Sigmoid colon (tissue), 7 donors: ENCODE results near the gene SGK2. TPM values are rescaled to one million over a fixed set of nuclear protein-coding genes. Genes with fewer than 3 reads are reported as not detected.
A peak's percentile ranks its signal among the peaks of the same experiment; 100 is the strongest.

ENCODE experiments used
- DNase-seq: peaks from one replicate; pipeline ENCODE4 v3.0.0-alpha.2; 2019
- H3K27ac ChIP-seq, 4 donors: fragments of 200-600 bp; sonication (generic); one replicate each; pipeline ENCODE4 v1.5.1; 2016 to 2019; ENCODE audit warnings: mild to moderate bottlenecking in 1 of 4
- H3K27me3 ChIP-seq, 3 donors: fragments of 200-600 bp; sonication (generic); one replicate each; pipeline ENCODE4 v1.5.1; 2019; ENCODE audit warnings: mild to moderate bottlenecking in 1 of 3
- H3K36me3 ChIP-seq, 4 donors: fragments of 200-600 bp; sonication (generic); one replicate each; pipeline ENCODE4 v1.5.1; 2016 to 2019
- H3K4me1 ChIP-seq, 4 donors: fragments of 200-600 bp; sonication (generic); one replicate each; pipeline ENCODE4 v1.5.1; 2017 to 2019
- H3K4me3 ChIP-seq, 4 donors: fragments of 200-600 bp; sonication (generic); one replicate each; pipeline ENCODE4 v1.5.1; 2017 to 2019; ENCODE audit warnings: mild to moderate bottlenecking in 2 of 4, moderate library complexity in 1 of 4
- H3K9me3 ChIP-seq, 4 donors: fragments of 200-600 bp in 3 of 4; sonication (generic) in 3 of 4; one replicate each; pipeline versions ENCODE4 v1.5.1 to v1.6.1; 2013 to 2019
- EP300 ChIP-seq, 4 donors: sonication (generic); formaldehyde crosslinking; IDR thresholded peaks; one replicate each; pipeline ENCODE4 v1.6.1; 2017; ENCODE audit warnings: antibody characterized with exemption in 4 of 4
- POLR2A ChIP-seq, 2 donors: fragments of 450-650 bp; IDR thresholded peaks; one replicate each; pipeline ENCODE4 v1.6.1; 2016; ENCODE audit warnings: antibody characterized with exemption in 2 of 2, mild to moderate bottlenecking in 2 of 2, moderate library complexity in 2 of 2
- POLR2AphosphoS5 ChIP-seq, 4 donors: sonication (generic); formaldehyde crosslinking; IDR thresholded peaks; one replicate each; pipeline ENCODE4 v1.6.1; 2017; ENCODE audit warnings: antibody characterized with exemption in 4 of 4
- WGBS, 2 donors: extraction: QIAGEN DNeasy Blood & Tissue Kit; methylation state at CpG; one replicate each; pipeline ENCODE4 v1.1.7; 2013; 5-methylcytosine and 5-hydroxymethylcytosine counted together
- intact Hi-C: fragments of 100-400 bp; cut with DNase I; formaldehyde crosslinking; loops from one replicate; pipeline ENCODE4 v1.15.1; 2023
- polyA plus RNA-seq, 3 donors: library from polyadenylated mRNA; stranded (reverse); fragments of 200-250 nt; gene quantifications; one replicate each; pipeline ENCODE4 v1.2.3, GENCODE V29; 2013
- total RNA-seq, 4 donors: library from RNA; depleted of rRNA; stranded (reverse); fragments of >200 nt; gene quantifications; one replicate each; pipeline ENCODE4 v1.1.0, GENCODE V29; 2016
- TF ChIP-seq, protein P1 (sequence below), 4 experiments: fragments of 450-650 bp in 3 of 4; fragments of 200-600 bp in 1 of 4; IDR thresholded peaks; one replicate each; pipeline ENCODE4 v1.5.1; 2016 to 2019; ENCODE audit warnings: antibody characterized with exemption in 4 of 4, mild to moderate bottlenecking in 3 of 4, moderate library complexity in 2 of 4
- donor health status: healthy with polysubstance abuse.
- donor health status: Bipolar disorder and iron deficiency.
- donor health status: healthy.

The SGK2 gene
- total and polyA plus RNA-seq, 7 donors, result 0.66 to 114 (median 27.3) TPM; not detected in 1

DNA sequence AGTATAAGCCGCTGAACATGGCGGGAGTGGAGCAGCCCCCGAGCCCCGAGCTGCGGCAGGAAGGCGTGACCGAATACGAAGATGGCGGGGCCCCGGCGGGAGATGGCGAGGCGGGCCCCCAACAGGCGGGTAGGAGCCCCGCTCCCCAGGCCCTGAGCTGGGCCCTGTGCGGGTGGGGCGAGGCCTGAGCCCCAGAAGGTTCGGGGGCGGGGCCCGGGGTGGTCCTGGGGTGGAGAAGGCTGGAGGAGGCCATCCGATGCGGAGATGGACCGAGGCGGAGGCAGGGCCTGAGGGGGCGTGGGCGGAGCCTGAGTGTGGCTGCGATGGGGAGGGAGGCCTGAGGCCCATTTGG is 44.2 kb upstream of the SGK2 start:
- Histone ChIP-seq H3K36me3 (peaks cover 0 to 3% (median 0%) of the 10 kb centered on the region in 4 donors), H3K4me1 (peaks cover 0 to 16% (median 8%) of the 10 kb centered on the region in 4 donors), H3K4me3 (peak overlapping the region; percentile 52 to 70 (median 62)), H3K27me3 (no peaks in the 10 kb centered on the region), H3K27ac (peak overlapping the region; percentile 71 to 79 (median 78)), H3K9me3 (no peaks in the 10 kb centered on the region)
- TF ChIP-seq, protein P1, sequence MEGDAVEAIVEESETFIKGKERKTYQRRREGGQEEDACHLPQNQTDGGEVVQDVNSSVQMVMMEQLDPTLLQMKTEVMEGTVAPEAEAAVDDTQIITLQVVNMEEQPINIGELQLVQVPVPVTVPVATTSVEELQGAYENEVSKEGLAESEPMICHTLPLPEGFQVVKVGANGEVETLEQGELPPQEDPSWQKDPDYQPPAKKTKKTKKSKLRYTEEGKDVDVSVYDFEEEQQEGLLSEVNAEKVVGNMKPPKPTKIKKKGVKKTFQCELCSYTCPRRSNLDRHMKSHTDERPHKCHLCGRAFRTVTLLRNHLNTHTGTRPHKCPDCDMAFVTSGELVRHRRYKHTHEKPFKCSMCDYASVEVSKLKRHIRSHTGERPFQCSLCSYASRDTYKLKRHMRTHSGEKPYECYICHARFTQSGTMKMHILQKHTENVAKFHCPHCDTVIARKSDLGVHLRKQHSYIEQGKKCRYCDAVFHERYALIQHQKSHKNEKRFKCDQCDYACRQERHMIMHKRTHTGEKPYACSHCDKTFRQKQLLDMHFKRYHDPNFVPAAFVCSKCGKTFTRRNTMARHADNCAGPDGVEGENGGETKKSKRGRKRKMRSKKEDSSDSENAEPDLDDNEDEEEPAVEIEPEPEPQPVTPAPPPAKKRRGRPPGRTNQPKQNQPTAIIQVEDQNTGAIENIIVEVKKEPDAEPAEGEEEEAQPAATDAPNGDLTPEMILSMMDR (IDR thresholded peaks at IDR 0.05), result no peak
- TF ChIP-seq EP300 (IDR thresholded peaks at IDR 0.05), result no peak
- no peak for TF ChIP-seq POLR2A (IDR thresholded peaks at IDR 0.05)
- TF ChIP-seq POLR2AphosphoS5 (IDR thresholded peaks at IDR 0.05), result no peak
- WGBS, 2 donors, result 32 to 40% methylated on average over 27 of the region's 27 CpGs
- no peak for DNase-seq
- intact Hi-C loops, result no loop called here

DNA sequence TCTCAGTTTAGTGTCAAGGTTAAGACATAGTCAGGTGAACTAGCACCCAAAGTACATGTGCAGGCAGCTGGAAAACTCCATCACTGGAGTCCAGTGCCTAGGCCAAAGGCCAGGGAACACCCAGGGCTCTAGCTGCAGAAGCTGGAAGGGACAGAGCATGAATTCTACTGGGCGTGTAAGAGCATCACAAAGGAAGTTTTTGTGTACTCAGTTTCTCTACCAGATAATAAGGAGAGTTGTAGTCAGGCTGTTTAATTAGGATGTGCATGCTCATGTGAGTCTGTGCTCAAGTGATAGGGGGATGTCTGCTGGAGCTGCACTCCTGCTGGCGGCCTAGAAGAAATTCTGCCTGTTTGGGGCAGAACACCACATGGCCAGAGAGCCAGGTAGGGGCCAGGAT is 43.2 kb upstream of the SGK2 start:
- peaks cover 0 to 3% (median 0%) of the 10 kb centered on the region in 4 donors for H3K36me3 ChIP-seq
- H3K4me1 ChIP-seq, result peaks cover 0 to 16% (median 8%) of the 10 kb centered on the region in 4 donors
- intact Hi-C loops, result no loop called here
- 78 to 85% methylated on average over 2 of the region's 2 CpGs for WGBS, 2 donors
- H3K27me3 ChIP-seq, result no peaks in the 10 kb centered on the region
- no peak overlapping the region for H3K27ac ChIP-seq
- no peaks in the 10 kb centered on the region for H3K9me3 ChIP-seq
- no peak overlapping the region for H3K4me3 ChIP-seq
- TF ChIP-seq EP300 (IDR thresholded peaks at IDR 0.05) (no peak), POLR2AphosphoS5 (IDR thresholded peaks at IDR 0.05) (no peak), POLR2A (IDR thresholded peaks at IDR 0.05) (no peak)
- TF ChIP-seq, protein P1 (IDR thresholded peaks at IDR 0.05), result no peak
- DNase-seq, result no peak

DNA sequence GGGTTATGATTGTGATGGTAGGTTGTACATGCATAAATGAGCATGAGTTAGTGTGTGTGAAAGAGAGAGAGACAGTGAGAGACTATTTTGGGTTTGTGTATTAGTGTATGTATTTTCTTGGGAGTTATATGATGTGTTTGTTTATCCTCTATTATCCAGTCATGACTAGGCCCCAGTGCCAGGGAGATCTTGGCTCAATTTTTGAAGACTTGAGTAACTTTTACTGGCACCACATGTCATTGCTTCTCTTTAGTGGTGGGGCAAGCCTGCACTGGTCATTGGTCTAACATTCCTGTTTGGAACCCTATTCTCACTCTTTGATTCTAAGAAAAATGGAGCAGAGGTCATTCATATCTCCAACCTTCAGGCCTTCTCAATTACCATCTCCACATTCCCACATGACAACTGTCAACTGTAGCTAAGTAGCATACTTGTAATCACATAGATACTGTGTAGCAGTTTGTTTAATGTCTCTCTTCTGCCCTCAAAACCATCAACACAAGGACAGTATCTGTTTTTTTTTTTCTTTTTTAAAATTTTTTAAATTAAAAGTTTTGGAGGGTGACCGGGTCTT is 42.5 kb upstream of the SGK2 start:
- intact Hi-C loops, result no loop called here
- DNase-seq, result no peak

DNA sequence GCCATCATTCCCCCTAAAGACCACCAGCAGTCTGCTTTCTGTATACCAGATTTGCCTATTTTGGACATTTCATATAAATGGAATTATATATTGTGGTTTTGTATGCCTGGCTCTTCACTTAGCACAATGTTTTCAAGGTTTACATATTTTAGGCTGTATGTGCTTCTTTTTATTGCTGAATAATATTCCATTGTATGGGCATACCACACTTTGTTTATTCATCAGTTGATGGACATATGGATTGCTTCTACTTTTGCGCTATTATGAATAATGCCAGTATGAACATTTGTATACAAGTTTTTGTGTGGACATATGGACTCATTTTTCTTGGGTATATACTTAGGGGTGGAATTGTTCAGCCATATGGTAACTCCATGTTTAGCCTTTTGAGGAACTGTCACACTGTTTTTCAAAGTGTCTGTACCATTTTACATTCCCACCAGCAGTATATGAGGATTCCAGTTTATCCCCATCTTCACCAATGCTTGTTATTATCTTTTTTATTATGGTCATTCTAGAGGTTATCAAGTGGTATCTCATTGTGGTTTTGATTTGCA is 38.7 kb upstream of the SGK2 start:
- Histone ChIP-seq H3K4me1 (peaks cover 0 to 9% (median 0%) of the 10 kb centered on the region in 4 donors), H3K9me3 (no peaks in the 10 kb centered on the region), H3K27me3 (no peaks in the 10 kb centered on the region), H3K36me3 (peaks cover 0 to 3% (median 0%) of the 10 kb centered on the region in 4 donors), H3K27ac (no peak overlapping the region), H3K4me3 (no peak overlapping the region)
- TF ChIP-seq POLR2AphosphoS5 (IDR thresholded peaks at IDR 0.05) (no peak), EP300 (IDR thresholded peaks at IDR 0.05) (no peak), POLR2A (IDR thresholded peaks at IDR 0.05) (no peak)
- TF ChIP-seq, protein P1 (IDR thresholded peaks at IDR 0.05), result no peak
- DNase-seq, result no peak
- intact Hi-C loops, result no loop called here
- 99% methylated on average over 1 of the region's 1 CpG for WGBS, 2 donors

More for the DNA sequence above, 42.5 kb upstream of the SGK2 start:
- peaks cover 0 to 3% (median 0%) of the 10 kb centered on the region in 4 donors for H3K36me3 ChIP-seq
- no peaks in the 10 kb centered on the region for H3K9me3 ChIP-seq
- peaks cover 0 to 16% (median 8%) of the 10 kb centered on the region in 4 donors for H3K4me1 ChIP-seq
- no peak overlapping the region for H3K27ac ChIP-seq
- TF ChIP-seq EP300 (IDR thresholded peaks at IDR 0.05) (no peak), POLR2AphosphoS5 (IDR thresholded peaks at IDR 0.05) (no peak), POLR2A (IDR thresholded peaks at IDR 0.05) (no peak)
- TF ChIP-seq, protein P1 (IDR thresholded peaks at IDR 0.05), result no peak
- 96 to 98% methylated on average over 1 of the region's 1 CpG for WGBS, 2 donors
- no peaks in the 10 kb centered on the region for H3K27me3 ChIP-seq
- H3K4me3 ChIP-seq, result no peak overlapping the region
